Stimulated activated CD4-positive, alpha-beta T cell treated with anti-CD3 and anti-CD28 coated beads, TNF-alpha, amount 100 ng/mL, for 48 hours (primary cell): Measurements from ENCODE around the gene ZBTB8OS.
"Not testable (repeated sequence)": the region's sequence is repeated elsewhere in the genome, so short reads cannot be mapped to it uniquely, and the experiment has no call there.

Source experiments
- DNase-seq, 3 donors: peaks; one replicate each; pipeline ENCODE4 v3.0.0-alpha.2; 2020; ENCODE audit warnings: low read depth in 3 of 3

The ZBTB8OS gene

DNA sequence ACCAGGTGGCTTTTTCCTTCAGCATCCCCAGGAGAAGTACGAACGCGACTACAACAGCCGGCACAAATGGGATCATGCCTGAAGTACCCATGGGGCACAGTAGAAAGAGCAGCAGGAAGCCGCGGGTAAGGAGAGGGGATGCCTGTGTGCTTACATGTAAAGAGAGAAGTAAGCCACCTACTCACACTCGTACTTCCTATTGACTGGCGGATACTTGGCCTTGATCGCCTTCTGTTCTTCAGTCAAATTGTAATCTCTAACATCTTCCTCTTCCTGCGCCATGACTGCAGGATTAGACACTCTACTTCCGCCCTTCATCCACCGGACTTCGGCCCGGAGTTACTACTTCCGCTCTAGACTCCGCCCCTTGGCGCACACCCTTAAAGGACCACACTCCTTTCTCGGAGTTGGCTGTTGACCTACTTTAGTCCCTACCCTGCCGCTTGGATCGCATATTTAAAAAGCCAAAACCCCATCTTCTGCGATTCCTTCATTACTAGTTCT lies at the start of gene ZBTB8OS:
Gene ZBTB8OS (minus strand): TSS at position 303 of the 504 bp plus-strand sequence. CDS start 21 bp downstream, at position 282.
- peak; percentile 76 to 85 (median 81) for DNase-seq

DNA sequence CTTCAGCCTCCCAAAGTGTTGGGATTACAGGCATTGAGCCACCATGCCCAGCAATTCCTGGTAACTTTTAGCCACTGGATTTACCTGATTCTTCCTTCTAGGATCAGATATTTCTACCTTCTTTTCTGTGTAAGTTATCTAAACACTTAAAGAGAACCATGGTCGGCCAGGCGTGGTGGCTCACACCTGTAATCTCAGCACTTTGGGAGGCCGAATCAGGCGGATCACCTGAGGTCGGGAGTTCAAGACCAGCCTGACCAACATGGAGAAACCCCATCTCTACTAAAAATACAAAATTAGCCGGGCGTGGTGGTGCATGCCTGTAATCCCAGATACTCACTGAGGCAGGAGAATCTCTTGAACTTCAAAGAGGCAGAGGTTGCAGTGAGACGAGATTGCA lies 46.6 kb upstream of the ZBTB8OS start:
- DNase-seq = not testable (repeated sequence)

DNA sequence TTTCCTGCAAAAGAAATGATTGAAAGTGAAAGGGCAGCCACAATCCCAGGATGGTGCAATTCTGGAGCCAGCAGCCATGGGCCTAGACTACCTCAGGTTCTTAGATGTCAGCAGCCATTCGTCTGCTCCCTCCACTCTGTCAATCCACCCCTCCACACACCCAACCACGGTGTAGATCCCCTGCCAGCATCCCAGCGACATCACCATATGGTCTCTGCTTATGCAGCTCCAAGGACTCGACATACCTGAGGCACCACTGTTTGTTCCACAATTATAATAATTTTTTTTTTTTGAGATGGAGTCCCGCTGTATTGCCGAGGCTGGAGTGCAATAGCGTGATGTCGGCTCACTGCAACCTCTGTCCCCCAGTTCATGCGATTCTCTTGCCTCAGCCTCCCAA lies 45.7 kb upstream of the ZBTB8OS start:
- DNase-seq = no peak

DNA sequence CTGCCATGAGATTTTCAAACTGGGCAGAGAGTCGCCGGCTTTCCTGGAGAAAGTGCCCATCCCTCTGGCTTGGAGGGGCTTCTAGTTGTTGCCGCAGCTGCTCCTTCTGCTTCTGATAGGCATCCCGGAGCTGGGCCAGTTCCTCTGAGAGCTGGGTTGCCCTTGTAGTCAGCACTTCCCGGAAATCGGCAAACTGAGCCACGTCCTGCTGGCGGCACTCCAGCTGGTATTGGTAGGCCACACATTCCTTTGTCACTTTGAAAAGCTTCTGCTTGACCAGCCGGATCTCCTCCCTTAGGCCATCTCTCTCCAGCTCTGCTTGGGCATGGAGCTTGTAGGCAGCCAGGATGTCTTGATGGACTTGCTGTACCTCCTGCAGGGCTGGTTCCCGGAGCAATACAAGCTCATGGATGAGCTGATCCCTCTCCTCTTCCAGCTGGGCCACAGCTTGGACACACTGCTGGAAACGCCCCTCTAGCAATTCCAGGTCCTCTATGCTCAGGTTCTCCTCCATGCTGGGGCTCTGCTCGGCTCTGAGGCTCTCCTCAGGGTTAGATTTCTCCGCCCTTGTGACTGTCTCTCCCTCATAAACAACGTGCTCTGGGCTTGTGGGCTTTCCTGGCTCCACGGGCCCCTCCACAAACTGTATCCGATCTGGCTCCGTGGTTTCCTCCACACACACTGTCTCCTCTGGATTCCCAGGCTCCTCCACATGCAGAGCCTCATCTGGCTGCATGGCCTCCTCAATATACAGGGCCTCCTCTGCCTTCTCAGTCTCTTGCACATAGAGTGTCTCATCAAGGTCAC lies 45.0 kb upstream of the ZBTB8OS start:
- no peak for DNase-seq

DNA sequence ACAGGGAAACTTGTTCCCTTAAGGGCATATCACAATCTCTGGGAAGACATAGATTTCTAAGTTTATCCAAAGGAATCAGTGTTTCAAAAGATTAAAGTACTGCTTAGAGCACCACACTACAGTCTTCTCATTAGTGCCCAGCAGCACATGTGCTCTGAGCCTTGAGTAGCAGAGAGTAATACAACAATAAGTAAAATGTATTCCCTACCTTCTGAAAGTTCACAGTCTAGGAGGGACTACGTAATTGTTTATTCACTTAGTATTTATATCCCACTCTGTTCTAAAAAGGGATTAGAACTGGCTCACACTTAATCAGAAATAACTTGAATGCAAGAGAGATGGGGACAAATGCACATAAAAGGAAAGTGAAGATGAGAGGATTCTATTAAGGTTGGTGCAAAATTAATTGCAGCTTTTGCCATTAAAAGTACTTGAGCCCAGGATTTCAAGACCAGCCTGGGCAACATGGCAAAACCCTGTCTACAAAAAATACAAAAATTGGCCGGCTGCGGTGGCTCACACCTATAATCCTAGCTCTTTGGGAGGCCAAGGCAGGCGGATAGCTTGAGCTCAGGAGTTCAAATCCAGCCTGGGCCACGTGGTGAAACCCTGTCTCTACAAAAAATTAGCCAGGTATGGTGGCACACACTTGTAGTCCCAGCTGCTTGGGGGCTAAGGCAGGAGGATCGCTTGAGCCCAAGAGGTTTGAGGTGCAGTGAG lies 43.3 kb upstream of the ZBTB8OS start:
- DNase-seq = no peak

DNA sequence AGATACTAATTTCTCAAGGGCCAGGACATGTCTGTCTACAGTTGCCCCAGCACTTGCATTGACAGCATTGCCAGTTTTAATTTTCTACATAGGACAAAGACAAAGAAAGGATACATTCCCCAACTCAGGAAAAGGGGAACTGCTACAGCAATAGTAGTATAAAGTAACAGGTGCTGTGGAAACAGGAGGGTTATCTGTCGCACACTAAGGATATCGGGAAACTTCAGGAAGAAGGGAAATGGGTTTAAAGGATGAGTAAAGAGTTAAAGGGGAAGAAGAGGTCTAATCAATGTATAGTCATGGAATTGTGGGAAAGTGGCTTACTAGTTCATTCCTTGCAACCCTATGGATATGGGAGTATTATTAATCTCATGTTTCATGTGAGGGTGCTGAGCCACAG lies 36.0 kb upstream of the ZBTB8OS start:
- DNase-seq = no peak

DNA sequence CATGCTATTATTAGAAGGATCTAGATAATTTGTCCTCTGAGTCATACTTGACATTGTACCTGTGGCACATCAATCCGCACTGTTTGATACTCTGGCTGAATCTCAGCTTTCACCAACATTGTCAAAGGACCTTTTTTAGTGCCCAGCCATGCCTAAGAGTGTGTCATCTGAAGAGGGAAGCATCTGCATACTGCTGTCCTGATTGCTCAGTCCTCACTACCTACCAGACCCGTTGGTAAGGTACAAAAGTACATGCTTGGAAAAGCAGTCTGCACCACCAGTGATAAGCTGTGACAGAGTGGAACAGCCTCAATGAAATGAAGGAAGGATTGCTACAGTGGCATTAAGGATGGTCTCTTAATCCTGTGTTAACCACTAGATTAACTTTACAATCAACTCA lies 35.1 kb upstream of the ZBTB8OS start:
- DNase-seq = no peak

DNA sequence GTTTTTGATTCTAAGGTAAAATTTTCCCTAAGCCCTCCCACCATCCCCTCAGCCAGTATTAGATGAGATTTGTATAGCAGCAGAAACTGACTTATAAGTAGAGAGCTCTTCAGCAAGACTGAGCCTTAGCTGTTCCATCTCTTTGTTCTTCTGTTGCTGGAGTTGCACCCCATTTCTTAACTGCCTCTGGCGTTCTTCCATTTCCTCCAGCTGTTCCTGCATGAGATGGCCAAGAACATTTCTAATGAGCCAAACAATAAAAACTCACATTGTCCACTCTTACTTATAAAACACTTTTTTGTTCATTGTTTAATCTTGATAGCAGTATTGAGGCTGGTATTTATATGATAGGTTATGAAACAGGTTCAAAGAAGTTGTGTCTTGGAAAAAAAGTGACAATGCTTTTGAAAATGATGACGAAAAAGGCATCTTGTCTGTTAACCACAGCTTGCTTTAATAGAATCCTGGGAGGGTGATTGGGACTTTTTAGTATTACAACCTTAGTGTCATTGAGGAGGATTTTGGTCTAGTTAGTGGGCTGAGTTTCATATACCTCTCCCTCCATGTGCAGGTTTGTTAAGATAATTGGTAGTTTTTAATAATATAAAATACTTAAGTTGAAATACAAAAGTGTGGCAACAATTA lies 33.9 kb upstream of the ZBTB8OS start:
- DNase-seq = no peak

DNA sequence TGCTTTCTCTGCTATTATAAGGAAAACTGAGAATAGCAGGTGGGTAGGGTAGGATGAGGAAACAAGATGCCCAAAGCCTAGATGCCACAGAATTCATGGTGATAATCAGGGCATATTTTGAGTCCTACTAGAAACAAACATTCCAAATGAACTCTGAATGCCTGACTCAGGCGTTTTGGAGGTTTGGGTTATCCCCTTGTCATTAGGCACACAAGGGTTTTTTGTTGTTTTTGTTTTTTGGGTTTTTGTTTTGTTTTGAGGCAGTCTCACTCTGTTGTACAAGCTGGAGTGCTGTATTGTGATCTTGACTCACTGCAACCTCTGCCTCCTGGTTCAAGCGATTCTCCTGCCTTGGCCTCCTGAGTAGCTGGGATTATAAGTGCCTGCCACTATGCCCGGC lies 33.0 kb upstream of the ZBTB8OS start:
- DNase-seq = no peak

DNA sequence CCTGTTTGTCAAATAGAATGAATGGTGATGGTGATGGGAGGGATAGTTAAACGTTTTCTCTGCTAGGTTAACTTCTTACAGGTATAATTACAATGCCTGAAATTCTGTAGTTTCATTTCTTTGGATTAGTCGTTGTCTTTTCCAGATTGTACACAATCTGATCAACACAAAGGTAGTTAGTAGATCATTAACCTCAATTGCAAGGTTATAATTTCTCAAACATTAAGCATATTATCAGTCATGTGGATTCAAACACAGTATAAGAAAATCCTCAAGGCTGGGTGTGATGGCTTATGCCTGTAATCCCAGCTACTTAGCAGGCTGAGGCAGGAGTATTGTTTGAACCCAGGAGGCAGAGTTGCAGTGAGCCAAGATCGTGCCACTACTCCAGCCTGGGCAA lies 31.6 kb upstream of the ZBTB8OS start:
- no peak for DNase-seq

DNA sequence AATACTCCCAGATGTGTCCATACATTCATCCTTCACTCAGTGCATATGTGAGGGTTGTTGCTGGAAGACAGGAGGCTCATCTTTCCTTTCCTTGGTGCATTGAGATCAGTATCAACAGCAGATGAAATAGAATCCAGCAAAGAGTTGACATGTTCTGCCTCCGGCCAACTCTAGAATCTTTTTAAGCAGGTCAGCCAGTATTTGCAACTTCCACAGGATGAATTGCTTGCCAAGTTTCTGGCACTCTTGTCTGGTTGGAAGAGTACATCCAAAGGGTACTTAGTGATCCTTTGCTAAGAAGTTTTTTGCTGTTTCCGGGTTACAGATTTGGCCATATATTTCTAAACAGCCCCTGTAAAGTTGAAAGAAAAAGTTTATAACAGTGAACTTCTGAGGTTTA lies 31.2 kb upstream of the ZBTB8OS start:
- no peak for DNase-seq

DNA sequence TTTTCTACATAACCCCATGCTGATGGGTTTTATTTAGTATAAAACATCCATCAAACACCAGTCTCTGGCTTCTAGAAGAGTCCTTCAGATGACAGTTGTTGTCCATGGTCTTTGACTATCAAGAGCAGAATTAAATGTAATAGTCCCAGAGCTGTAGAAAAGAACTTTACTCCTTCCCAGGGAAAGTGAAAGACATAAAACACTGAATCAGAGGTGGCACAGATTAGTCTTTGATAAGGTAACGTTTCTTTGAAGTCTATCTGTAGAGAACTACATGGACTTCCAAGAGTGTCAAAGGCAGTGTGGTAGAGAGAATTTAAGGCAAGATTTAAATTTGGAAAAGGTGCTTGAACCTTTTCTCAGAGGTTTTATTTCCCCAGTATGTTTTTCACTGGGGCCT lies 30.3 kb upstream of the ZBTB8OS start:
- DNase-seq = no peak

DNA sequence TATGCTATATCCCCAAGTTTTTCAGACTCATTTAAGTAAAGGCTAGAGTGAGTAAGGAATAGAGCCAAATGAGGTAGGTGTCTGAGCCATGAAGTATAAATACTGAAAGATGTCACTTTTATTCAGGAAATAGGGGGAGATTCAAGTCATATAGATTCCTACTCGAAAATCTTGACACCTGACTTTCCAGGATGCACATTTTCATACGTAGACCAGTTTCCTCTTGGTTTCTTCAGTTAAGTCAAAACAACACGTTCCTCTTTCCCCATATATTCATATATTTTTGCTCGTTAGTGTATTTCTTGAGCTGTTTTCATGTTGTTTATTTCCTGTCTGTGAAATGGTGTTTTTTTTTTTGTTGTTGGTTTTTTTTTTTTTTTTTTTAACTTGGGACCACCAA lies 29.6 kb upstream of the ZBTB8OS start:
- DNase-seq = not testable (repeated sequence)

DNA sequence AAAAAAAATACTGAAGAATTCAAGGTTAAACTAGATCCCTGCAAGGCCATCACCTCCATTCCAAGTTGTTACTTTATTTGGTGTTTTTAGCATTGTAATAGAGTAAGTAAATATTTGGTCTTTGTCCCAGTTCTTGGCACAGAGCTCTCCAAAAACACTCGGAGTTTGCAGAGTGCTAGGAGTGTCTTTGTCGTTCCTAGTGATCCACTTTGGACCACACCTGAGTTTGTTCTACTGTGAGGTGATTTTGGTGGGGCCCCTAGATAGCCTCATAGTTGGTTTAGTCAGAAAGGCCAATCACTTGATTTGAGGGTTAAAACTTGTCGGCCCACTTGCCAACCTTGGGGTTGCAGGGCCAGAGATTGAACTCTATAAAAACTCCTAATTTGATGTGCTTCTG lies 26.6 kb upstream of the ZBTB8OS start:
- no peak for DNase-seq

DNA sequence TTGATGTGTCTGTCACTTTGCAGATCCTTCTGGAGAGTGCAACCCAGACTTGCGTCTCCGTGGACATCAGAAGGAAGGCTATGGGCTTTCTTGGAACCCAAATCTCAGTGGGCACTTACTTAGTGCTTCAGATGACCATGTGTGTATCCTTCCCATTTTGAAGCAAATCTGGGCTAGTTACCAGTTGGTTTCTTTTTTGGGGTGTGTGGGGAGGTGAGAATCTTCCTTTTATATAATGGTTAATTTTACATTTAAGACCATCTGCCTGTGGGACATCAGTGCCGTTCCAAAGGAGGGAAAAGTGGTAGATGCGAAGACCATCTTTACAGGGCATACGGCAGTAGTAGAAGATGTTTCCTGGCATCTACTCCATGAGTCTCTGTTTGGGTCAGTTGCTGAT lies 18.4 kb upstream of the ZBTB8OS start:
- not testable (repeated sequence) for DNase-seq

DNA sequence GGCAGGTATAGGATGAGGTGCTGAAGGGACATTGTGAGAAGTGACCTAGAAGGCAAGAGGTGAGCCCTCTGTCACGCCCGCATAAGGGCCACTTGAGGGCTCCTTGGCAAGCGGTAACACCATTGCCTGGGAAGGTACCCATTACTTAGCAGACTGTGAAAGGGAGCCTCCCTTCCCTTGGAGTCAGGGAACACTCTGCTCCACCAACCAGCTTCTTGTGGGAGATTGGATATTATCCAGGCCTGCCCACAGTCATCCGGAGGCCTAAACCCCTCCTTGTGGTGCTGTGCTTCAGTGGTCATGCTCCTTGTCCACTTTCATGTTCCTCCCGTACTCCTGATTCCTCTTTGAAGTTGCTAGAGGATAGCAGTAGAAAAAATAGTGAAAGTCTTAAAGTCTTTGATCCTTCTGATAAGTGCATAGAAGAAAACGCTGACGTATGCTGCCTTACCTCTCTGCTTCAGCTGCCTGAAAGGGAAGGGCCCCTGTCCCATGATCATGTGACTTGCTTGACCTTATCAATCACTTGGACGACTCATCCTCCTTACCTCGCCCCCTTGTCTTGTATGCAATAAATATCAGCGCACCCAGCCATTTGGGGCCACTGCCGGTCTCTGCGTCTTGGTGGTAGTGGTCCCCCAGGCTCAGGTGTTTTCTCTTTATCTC lies 16.7 kb upstream of the ZBTB8OS start:
- no peak for DNase-seq

DNA sequence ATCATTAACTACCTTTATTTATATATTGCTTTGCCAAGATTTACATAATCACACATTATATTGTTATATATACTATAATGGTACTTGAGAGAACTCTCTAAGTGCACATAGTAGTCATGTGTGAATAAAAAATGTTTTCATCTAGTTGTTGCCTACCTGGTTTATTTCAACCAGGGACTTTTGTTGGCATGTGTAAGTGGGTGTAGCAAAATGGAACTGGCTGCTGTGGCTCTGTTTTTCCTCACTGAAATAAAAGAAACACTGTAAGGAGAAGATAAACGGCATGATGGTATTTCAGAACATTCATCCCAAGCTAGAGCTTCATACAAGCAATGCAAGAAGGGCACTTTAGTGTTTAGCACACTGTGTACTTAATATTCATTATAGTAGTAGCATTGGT lies 15.6 kb upstream of the ZBTB8OS start:
- no peak for DNase-seq

DNA sequence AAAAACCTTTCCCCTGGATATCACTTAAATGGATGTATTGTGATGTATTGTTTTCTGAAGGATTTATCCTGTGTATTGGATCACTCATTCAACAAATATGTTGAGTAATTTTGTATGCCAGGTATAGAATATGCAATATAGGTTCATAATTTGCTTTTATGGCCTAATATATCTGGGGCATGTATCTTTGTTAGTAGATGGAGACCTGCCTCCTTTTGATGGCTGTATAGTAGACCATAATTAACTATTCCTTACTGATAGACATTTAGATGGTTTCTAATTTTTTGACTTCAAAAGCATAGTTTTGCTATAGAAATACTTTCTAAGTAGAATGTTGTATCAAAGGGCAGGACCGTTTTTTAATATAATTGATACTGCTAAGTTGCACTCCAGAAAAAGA lies 9.2 kb upstream of the ZBTB8OS start:
- DNase-seq = no peak

DNA sequence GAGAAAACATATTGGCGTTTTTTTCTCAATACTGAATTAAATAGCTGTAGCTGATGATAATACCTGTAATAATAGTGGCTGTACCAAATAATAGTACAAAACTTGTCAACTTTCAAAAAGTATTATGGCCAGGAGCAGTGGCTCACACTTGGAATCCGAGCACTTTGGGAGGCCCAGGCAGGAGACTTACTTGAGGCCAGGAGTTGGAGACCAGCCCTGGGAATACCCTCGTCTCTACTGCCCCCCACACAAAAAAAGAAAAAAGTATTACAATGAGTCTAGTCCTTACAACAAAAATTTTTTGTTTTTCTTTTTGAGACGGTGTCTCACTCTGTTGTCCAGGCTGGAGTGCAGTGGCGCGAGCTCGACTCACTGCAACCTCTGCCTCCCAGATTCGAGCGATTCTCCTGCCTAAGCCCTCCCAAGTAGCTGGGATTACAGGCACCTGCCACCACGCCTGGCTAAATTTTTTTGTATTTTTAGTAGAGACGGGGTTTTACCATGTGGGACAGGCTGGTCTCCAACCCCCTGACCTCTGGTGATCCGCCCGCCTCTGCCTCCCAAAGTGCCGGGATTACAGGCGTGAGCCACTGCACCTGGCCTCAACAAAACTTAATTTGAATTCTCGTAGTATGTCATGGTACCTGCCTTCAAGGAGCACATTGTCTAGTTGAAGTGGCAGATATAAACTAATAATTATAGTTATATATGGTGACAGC lies 2.1 kb upstream of the ZBTB8OS start:
- no peak for DNase-seq

DNA sequence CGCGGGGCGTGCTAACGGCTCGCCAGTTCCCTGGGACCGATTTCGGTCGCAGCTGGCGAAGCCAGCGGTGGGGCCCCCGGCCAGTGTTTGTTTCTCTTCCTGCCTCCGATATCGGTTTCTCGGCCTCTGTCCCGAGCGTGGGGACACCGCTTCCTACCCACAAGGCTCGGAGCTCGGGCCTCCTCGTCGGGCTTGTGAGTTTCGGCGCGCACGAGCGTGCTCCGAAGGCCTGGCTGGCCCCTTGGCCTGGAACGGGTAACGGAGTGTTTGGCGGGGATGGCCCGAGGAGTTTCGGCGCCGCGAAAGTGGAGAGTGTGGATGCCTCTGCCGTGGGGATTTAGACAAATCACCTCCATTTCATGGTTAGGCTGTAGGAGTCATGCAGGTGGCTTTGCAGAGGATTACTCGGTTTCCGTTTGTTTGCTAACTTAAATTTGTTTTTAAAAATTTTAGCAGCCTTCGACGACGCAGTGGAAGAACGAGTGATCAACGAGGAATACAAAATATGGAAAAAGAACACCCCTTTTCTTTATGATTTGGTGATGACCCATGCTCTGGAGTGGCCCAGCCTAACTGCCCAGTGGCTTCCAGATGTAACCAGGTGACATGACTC lies 1.2 kb upstream of the ZBTB8OS start:
- no peak for DNase-seq
